Gastrocnemius medialis (tissue), 4 donors: ENCODE results near the gene PIP4K2A. TPM values are rescaled to one million over a fixed set of nuclear protein-coding genes. Genes with fewer than 3 reads are reported as not detected.
A peak's percentile ranks its signal among the peaks of the same experiment; 100 is the strongest.

Experiments
- ATAC-seq, 2 donors: fragments of 150-250 bp; one replicate each; pipeline ENCODE4 v1.9.1; 2016
- DNase-seq, 2 donors: peaks; one replicate each; pipeline ENCODE4 v3.0.0-alpha.2; 2019
- H3K27ac ChIP-seq, 4 donors: fragments of 200-600 bp; sonication (generic); 1 replicate in 1 of 4; 2 replicates in 3 of 4; pipeline ENCODE4 v1.5.1; 2016 to 2018; ENCODE audit warnings: mild to moderate bottlenecking in 2 of 4, moderate library complexity in 1 of 4
- H3K27me3 ChIP-seq, 3 donors: fragments of 200-600 bp; sonication (generic) in 2 of 3; 1 replicate in 1 of 3; 2 replicates in 2 of 3; pipeline versions ENCODE4 v1.5.1 to v1.6.0; 2016 to 2019; ENCODE audit warnings: mild to moderate bottlenecking in 1 of 3, moderate library complexity in 1 of 3
- H3K36me3 ChIP-seq, 2 donors: fragments of 200-600 bp; sonication (generic) in 1 of 2; one replicate each; pipeline ENCODE4 v1.5.1; 2017 to 2018
- H3K4me1 ChIP-seq, 2 donors: fragments of 200-600 bp; sonication (generic) in 1 of 2; one replicate each; pipeline ENCODE4 v1.5.1; 2016 to 2017; ENCODE audit warnings: mild to moderate bottlenecking in 2 of 2
- H3K4me3 ChIP-seq, 4 donors: fragments of 200-600 bp; sonication (generic) in 3 of 4; 1 replicate in 1 of 4; 2 replicates in 3 of 4; pipeline ENCODE4 v1.5.1; 2016 to 2019; ENCODE audit warnings: mild to moderate bottlenecking in 2 of 4
- H3K9me3 ChIP-seq, 3 donors: fragments of 200-600 bp; sonication (generic) in 2 of 3; 1 replicate in 1 of 3; 2 replicates in 2 of 3; pipeline ENCODE4 v1.5.1; 2016 to 2019
- POLR2A ChIP-seq, 2 donors: fragments of 450-650 bp; IDR thresholded peaks; one replicate each; pipeline ENCODE4 v1.6.1; 2017; ENCODE audit warnings: antibody characterized with exemption in 2 of 2, mild to moderate bottlenecking in 2 of 2, moderate library complexity in 2 of 2
- in situ Hi-C, 4 donors: fragments of 200-750 bp; cut with MboI; loops; one replicate each; pipeline versions ENCODE4 v1.15.0 to v1.8.0; 2017; ENCODE audit warnings: low sequenced_read_pairs in 4 of 4
- intact Hi-C: fragments of 100-400 bp; cut with DNase I; formaldehyde crosslinking; loops from one replicate; pipeline ENCODE4 v1.15.1; 2023; ENCODE audit warnings: low total_unique reads
- total RNA-seq, 4 donors: library from RNA; depleted of rRNA; stranded (reverse); fragments of >200 nt; gene quantifications; one replicate each; pipeline versions ENCODE4 v1.1.0 to v1.2.3, GENCODE V29; 2016
- TF ChIP-seq, protein P1 (sequence below), 5 experiments: fragments of 450-650 bp in 3 of 5; fragments of 200-600 bp in 2 of 5; sonication (generic) in 2 of 5; IDR thresholded peaks in 4 of 5; conservative IDR thresholded peaks in 1 of 5; 1 replicate in 4 of 5; 2 replicates in 1 of 5; pipeline ENCODE4 v1.5.1; 2016 to 2019; ENCODE audit warnings: antibody characterized with exemption in 5 of 5, mild to moderate bottlenecking in 3 of 5, moderate library complexity in 3 of 5

The PIP4K2A gene
- total RNA-seq, 4 donors from 2014 or later: 3.9 to 7.5 (median 4.7) TPM

DNA sequence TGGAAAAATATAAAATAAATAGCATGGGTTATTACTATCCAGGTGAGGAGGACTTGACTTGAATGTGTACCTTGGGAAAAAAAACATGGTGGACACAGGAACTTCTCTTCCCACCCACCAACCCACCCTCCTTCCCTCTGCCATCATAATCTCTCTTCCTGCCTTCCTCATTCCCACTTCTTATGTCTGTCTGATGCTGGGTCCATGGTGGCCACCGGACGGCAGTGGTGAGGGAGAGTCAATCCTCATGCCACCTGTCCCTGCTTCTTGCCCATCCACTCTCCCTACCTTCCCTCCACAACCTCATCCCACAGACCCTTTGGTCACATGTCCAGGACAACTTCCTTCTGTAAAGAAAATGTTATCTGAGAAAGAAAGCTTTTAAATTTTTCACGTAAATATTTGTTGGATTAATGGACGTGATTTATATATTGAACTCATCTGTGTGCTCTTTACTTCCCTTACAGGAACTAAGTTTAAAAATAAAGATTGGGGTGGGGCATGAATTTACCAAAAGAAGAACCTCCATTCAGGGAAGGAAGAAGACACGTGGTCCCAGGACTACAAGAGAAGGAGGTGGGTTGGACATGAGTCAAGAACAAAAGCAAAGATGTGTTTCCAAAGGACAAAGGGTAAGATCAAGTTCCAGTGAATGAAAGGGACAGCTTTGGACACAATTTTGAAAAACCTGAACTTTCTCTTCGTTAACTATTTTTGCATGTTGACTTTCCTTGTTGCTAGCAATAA, 104.5 kb downstream of the PIP4K2A start:
- TF ChIP-seq, protein P1, sequence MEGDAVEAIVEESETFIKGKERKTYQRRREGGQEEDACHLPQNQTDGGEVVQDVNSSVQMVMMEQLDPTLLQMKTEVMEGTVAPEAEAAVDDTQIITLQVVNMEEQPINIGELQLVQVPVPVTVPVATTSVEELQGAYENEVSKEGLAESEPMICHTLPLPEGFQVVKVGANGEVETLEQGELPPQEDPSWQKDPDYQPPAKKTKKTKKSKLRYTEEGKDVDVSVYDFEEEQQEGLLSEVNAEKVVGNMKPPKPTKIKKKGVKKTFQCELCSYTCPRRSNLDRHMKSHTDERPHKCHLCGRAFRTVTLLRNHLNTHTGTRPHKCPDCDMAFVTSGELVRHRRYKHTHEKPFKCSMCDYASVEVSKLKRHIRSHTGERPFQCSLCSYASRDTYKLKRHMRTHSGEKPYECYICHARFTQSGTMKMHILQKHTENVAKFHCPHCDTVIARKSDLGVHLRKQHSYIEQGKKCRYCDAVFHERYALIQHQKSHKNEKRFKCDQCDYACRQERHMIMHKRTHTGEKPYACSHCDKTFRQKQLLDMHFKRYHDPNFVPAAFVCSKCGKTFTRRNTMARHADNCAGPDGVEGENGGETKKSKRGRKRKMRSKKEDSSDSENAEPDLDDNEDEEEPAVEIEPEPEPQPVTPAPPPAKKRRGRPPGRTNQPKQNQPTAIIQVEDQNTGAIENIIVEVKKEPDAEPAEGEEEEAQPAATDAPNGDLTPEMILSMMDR (IDR thresholded peaks at IDR 0.05 in 4 of 5, conservative IDR thresholded peaks at IDR 0.05 in 1 of 5): no peak
- no peak for TF ChIP-seq POLR2A (IDR thresholded peaks at IDR 0.05)
- intact Hi-C loops: no loop called here
- in situ Hi-C loops: no loop called here
- DNase-seq (no peak), ATAC-seq (no peak)
- Histone ChIP-seq H3K9me3 (no peaks in the 10 kb centered on the region), H3K4me3 (no peak overlapping the region), H3K4me1 (peaks cover 0 to under 1% of the 10 kb centered on the region in 2 donors), H3K27me3 (no peaks in the 10 kb centered on the region), H3K36me3 (no peaks in the 10 kb centered on the region), H3K27ac (no peak overlapping the region)

DNA sequence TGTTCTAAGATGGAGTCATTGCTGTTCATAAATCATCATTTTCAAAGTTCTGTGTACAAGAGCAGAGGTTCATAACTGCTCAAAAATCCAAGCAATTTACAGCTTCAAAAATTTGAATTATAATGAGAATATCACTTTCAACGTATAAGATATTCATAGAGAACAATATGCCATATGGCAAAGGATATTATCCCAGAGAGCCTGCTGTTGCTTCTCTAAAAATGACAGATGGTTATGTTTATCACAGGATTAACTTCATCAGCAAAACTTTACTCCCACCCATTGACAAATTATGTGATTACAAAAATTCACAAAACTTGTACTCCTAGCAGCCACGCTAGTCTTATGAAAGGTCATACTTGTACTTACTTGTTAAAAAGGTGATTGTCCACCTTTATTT, 105.1 kb downstream of the PIP4K2A start:
- DNase-seq (no peak), ATAC-seq (no peak)
- intact Hi-C loops: no loop called here
- H3K27me3 ChIP-seq: no peaks in the 10 kb centered on the region
- peaks cover 0 to 5% of the 10 kb centered on the region in 2 donors for H3K4me1 ChIP-seq
- TF ChIP-seq, protein P1 (IDR thresholded peaks at IDR 0.05 in 4 of 5, conservative IDR thresholded peaks at IDR 0.05 in 1 of 5): no peak
- no peak overlapping the region for H3K27ac ChIP-seq
- no peaks in the 10 kb centered on the region for H3K36me3 ChIP-seq
- H3K4me3 ChIP-seq: no peak overlapping the region
- no peaks in the 10 kb centered on the region for H3K9me3 ChIP-seq
- in situ Hi-C loops: no loop called here

DNA sequence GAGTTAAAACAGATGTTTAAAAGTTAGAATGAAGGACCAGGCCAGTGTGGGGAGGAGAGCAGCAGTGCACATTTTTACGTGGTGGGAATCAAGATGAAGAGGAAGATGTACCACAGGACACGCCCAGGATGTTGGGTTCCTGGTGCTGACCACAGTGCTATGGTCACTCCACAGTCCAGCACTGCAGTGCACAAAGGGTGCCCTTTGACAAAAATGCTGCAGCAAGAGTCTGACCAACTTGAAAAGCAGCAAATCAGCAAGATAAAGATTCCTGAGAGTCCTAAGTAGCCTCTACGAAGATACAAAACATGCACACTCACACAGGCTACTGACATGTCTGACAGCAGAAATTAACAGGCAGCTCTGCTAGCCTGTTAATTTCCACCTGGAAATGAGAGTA, 107.1 kb downstream of the PIP4K2A start:
- DNase-seq (no peak), ATAC-seq (no peak)
- Histone ChIP-seq H3K9me3 (no peaks in the 10 kb centered on the region), H3K27ac (no peak overlapping the region), H3K36me3 (no peaks in the 10 kb centered on the region), H3K4me3 (no peak overlapping the region), H3K4me1 (peaks cover 0 to 5% of the 10 kb centered on the region in 2 donors), H3K27me3 (no peaks in the 10 kb centered on the region)
- intact Hi-C loops: no loop called here
- in situ Hi-C loops: no loop called here
- TF ChIP-seq, protein P1 (IDR thresholded peaks at IDR 0.05 in 4 of 5, conservative IDR thresholded peaks at IDR 0.05 in 1 of 5): no peak

DNA sequence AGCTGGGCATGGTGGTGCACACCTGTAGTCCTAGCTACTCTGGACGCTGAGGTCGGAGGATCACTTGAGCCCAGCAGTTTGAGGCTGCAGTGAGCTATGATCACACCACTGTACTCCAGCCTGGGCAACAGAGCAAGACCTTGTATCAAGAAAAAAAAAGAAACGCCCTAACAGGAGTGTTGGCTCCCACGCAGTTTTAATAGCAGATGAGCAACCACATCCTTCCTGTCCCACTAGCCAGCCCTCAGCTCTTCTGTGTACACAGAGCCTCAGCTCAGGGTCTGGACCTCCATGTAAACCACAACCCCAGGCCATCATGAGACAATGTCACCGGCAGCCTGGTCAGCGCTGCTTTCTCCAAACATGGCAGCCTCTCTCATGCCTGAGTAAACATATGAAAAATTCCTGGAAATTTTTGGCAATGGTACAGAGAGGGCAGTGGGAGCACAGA, 108.2 kb downstream of the PIP4K2A start:
- intact Hi-C loops: no loop called here
- no peaks in the 10 kb centered on the region for H3K36me3 ChIP-seq
- no peak for TF ChIP-seq POLR2A (IDR thresholded peaks at IDR 0.05)
- TF ChIP-seq, protein P1 (IDR thresholded peaks at IDR 0.05 in 4 of 5, conservative IDR thresholded peaks at IDR 0.05 in 1 of 5): no peak
- H3K4me1 ChIP-seq: peaks cover 0 to 5% of the 10 kb centered on the region in 2 donors
- H3K27me3 ChIP-seq: no peaks in the 10 kb centered on the region
- no peak overlapping the region for H3K4me3 ChIP-seq
- DNase-seq (peak in 1 of 2 donors; percentile 39), ATAC-seq (no peak)
- no peaks in the 10 kb centered on the region for H3K9me3 ChIP-seq
- in situ Hi-C loops: no loop called here
- no peak overlapping the region for H3K27ac ChIP-seq
